GM19468 (cell line): ENCODE data around the gene GRIA3.
"Not testable (repeated sequence)": the region's sequence is repeated elsewhere in the genome, so short reads cannot be mapped to it uniquely, and the experiment has no call there.

Source experiments
- ATAC-seq: cut with Tn5 transposase; IDR thresholded peaks from one replicate; pipeline ENCODE4 v1.9.1; 2021; ENCODE audit warnings: mild to moderate bottlenecking, moderate library complexity, moderate number of reproducible peaks; ENCODE audit not compliant: unreplicated experiment; ENCODE audit errors: extremely low read depth

The GRIA3 gene

GRCh38 chrX:123504630-123505270, 320.7 kb downstream of the GRIA3 start:
- ATAC-seq: no peak

- no peak for ATAC-seq
Observed at GRCh38 chrX:123513585-123514278, 329.7 kb downstream of the GRIA3 start.

- not testable (repeated sequence) for ATAC-seq
Observed at GRCh38 chrX:123514279-123514640, 330.2 kb downstream of the GRIA3 start.

GRCh38 chrX:123518791-123519190, 334.7 kb downstream of the GRIA3 start:
- no peak for ATAC-seq

- ATAC-seq: no peak
Observed at GRCh38 chrX:123525123-123525725, 341.1 kb downstream of the GRIA3 start.

GRCh38 chrX:123530726-123531125, 346.6 kb downstream of the GRIA3 start:
- ATAC-seq: not testable (repeated sequence)
